GM12878 (cell line): Measurements from ENCODE around the gene COBLL1. TPM values are rescaled to one million over a fixed set of nuclear protein-coding genes. Genes with fewer than 3 reads are reported as not detected.

Experiments used
- ATAC-seq: fragments of 200-7000 bp; cut with Tn5 transposase; 3 replicates; pipeline ENCODE4 v1.9.1; 2020; ENCODE audit warnings: mild to moderate bottlenecking, moderate library complexity
- BruUV-seq: library from RNA; stranded (reverse); fragments of 400-500 nt; replicated peaks from 2 replicates; lab custom pipeline; 2021; lab: Mats Ljungman, UMichigan
- CTCF ChIA-PET: fragments of 300-600 bp; sonication (Branson Sonifier 250); formaldehyde crosslinking; extraction: SDS; loops from one replicate; lab custom pipeline; 2021; ENCODE audit warnings: inconsistent platforms; lab: Yijun Ruan, JAX
- POLR2A ChIA-PET: fragments of 350-600 bp; formaldehyde crosslinking; extraction: SDS; loops from one replicate; lab custom pipeline; 2021; ENCODE audit warnings: inconsistent platforms; lab: Charles Lee
- RAD21 ChIA-PET: fragments of 300-600 bp; sonication (Branson Sonifier 250); formaldehyde crosslinking; loops from one replicate; lab custom pipeline; 2023; ENCODE audit warnings: antibody characterized with exemption; ENCODE audit not compliant: unreplicated experiment; lab: Charles Lee
- SMC1A ChIA-PET: fragments of 300-600 bp; sonication (Branson Sonifier 250); formaldehyde crosslinking; loops from one replicate; lab custom pipeline; 2023; ENCODE audit not compliant: unreplicated experiment, uncharacterized antibody; lab: Charles Lee
- DNase-seq: peaks from one replicate; pipeline ENCODE4 v3.0.0-alpha.2; 2011; ENCODE audit warnings: low read depth, low spot score
- FAIRE-seq: peaks from 3 replicates; lab custom pipeline; 2011; peaks lifted over from hg19 to GRCh38; lab: Jason Lieb, UNC
- H2AFZ ChIP-seq: 2 replicates; pipeline ENCODE4 v1.6.0; 2011; ENCODE audit warnings: low read depth, low read length, control low read depth; ENCODE audit not compliant: control insufficient read depth
- H3K27ac ChIP-seq: 2 replicates; pipeline ENCODE4 v1.5.1; 2011; ENCODE audit warnings: control low read depth; ENCODE audit not compliant: control insufficient read depth, insufficient read depth
- H3K27me3 ChIP-seq, 2 experiments: replicated peaks in 1 of 2; 2 replicates each; pipeline versions ENCODE4 v1.6.0 to v1.6.1; 2011; ENCODE audit warnings: low read length in 1 of 2; ENCODE audit not compliant: control insufficient read depth in 2 of 2, insufficient read depth in 2 of 2
- H3K36me3 ChIP-seq, 2 experiments: 2 replicates each; pipeline ENCODE4 v1.5.1; 2011; ENCODE audit warnings: low read length in 1 of 2; ENCODE audit not compliant: control insufficient read depth in 2 of 2, insufficient read depth in 2 of 2
- H3K4me1 ChIP-seq: 2 replicates; pipeline ENCODE4 v1.6.1; 2011; ENCODE audit warnings: mild to moderate bottlenecking, low read length, moderate library complexity, mixed read lengths; ENCODE audit not compliant: control insufficient read depth, insufficient read depth
- H3K4me2 ChIP-seq: 2 replicates; pipeline ENCODE4 v1.6.0; 2011; ENCODE audit warnings: control low read depth; ENCODE audit not compliant: control insufficient read depth, insufficient read depth
- H3K4me3 ChIP-seq: fragments of 200-600 bp; sonication (generic); 2 replicates; pipeline ENCODE4 v1.5.1; 2016
- H3K79me2 ChIP-seq: 2 replicates; pipeline ENCODE4 v1.6.0; 2011; ENCODE audit warnings: low read length; ENCODE audit not compliant: control insufficient read depth, insufficient read depth
- H3K9ac ChIP-seq: 2 replicates; pipeline ENCODE4 v1.8.0; 2011; ENCODE audit warnings: low read length, control low read depth, mixed read lengths; ENCODE audit not compliant: control insufficient read depth, insufficient read depth
- H3K9me3 ChIP-seq: replicated peaks from 3 replicates; pipeline ENCODE4 v1.5.1; 2011; ENCODE audit warnings: mild to moderate bottlenecking, low read length; ENCODE audit not compliant: control insufficient read depth, insufficient read depth
- H4K20me1 ChIP-seq: 2 replicates; pipeline ENCODE4 v1.6.0; 2011; ENCODE audit not compliant: control insufficient read depth, insufficient read depth
- ATF3 ChIP-seq: IDR thresholded peaks from 2 replicates; pipeline ENCODE4 v1.6.1; 2011; ENCODE audit warnings: low read depth, mild to moderate bottlenecking, low read length, moderate library complexity, borderline replicate concordance; ENCODE audit errors: extremely low read depth
- BRCA1 ChIP-seq: IDR thresholded peaks from 2 replicates; pipeline ENCODE4 v1.6.1; 2011; ENCODE audit warnings: low read depth, low read length, improper control_type of control experiment
- CUX1 ChIP-seq: IDR thresholded peaks from 2 replicates; pipeline ENCODE4 v1.6.1; 2012; ENCODE audit warnings: improper control_type of control experiment, low read depth, low read length; ENCODE audit not compliant: insufficient replicate concordance
- KDM1A ChIP-seq: fragments of 200-600 bp; sonication (generic); IDR thresholded peaks from 2 replicates; pipeline ENCODE4 v1.6.1; 2016; ENCODE audit warnings: borderline replicate concordance
- MTA2 ChIP-seq: fragments of 450-650 bp; IDR thresholded peaks from 2 replicates; pipeline ENCODE4 v1.6.1; 2016; ENCODE audit warnings: low read depth, mild to moderate bottlenecking, moderate library complexity
- MYC ChIP-seq: IDR thresholded peaks from 2 replicates; pipeline ENCODE4 v1.6.1; 2011; ENCODE audit warnings: mild to moderate bottlenecking, low read length, moderate library complexity, inconsistent platforms; ENCODE audit not compliant: insufficient read depth, insufficient replicate concordance, insufficient read length, severe bottlenecking
- NBN ChIP-seq: fragments of 450-650 bp; IDR thresholded peaks from 2 replicates; pipeline ENCODE4 v1.6.1; 2016
- NKRF ChIP-seq: fragments of 450-650 bp; conservative IDR thresholded peaks from 2 replicates; pipeline ENCODE4 v1.6.1; 2017; ENCODE audit warnings: mild to moderate bottlenecking, moderate library complexity
- SMAD5 ChIP-seq: IDR thresholded peaks from 2 replicates; pipeline ENCODE4 v1.6.1; 2016; ENCODE audit warnings: antibody characterized with exemption, low read depth
- WRNIP1 ChIP-seq: IDR thresholded peaks from 2 replicates; pipeline ENCODE4 v1.6.1; 2011; ENCODE audit warnings: low read depth, low read length, improper control_type of control experiment, borderline replicate concordance
- WGBS: methylation state at CpG from one replicate; pipeline ENCODE4 v1.1.6; 2016; ENCODE audit warnings: low lambda C conversion rate; ENCODE audit not compliant: insufficient replicate concordance, insufficient coverage; ENCODE audit errors: missing lambda C conversion rate; 5-methylcytosine and 5-hydroxymethylcytosine counted together
- in situ Hi-C: fragments of 300-500 bp; cut with MboI; formaldehyde crosslinking; loops from 9 replicates; pipeline ENCODE4 v1.14.3; 2018; ENCODE audit warnings: mixed read lengths
- intact Hi-C: fragments of 100-400 bp; cut with micrococcal nuclease; formaldehyde crosslinking; loops from one replicate; pipeline ENCODE4 v1.14.2; 2022; ENCODE audit not compliant: unreplicated experiment
- polyA plus RNA-seq, 11 experiments: library from polyadenylated mRNA; depleted of rRNA in 4 of 11; unstranded in 6 of 11; stranded (reverse) in 5 of 11; fragments of >200 nt; fragmentation: Nextera tagmentation in 4 of 11; fragmentation: Illumina TruSeq in 1 of 11; extraction: Ambion mirVana in 4 of 11; extraction: Trizol in 1 of 11; gene quantifications; 1 replicate in 1 of 11; 2 replicates in 10 of 11; pipeline versions ENCODE4 v1.2.1 to v1.2.3, GENCODE V29; 2011 to 2016; ENCODE audit warnings: inconsistent platforms in 2 of 11, missing spikeins in 2 of 11, low read depth in 1 of 11
- total RNA-seq, 4 experiments: library from RNA; depleted of rRNA in 3 of 4; stranded (reverse); fragments of >200 nt in 3 of 4; fragmentation: Illumina TruSeq in 1 of 4; extraction: Trizol in 1 of 4; gene quantifications; 2 replicates each; pipeline versions ENCODE4 v1.2.1 to v1.2.3, GENCODE V29; 2013 to 2021

The COBLL1 gene
- total and polyA plus RNA-seq, 10 of the 15 experiments (the other 5 are each of a cell fraction or from before 2014, with no cell fraction given): 0.46 TPM; not detected in 9

GRCh38 chr2:164737612-164738081 lies 104.0 kb downstream of the COBLL1 start (continued):
- no peak for TF ChIP-seq MYC
- no peak for TF ChIP-seq BRCA1
- no peak for TF ChIP-seq NBN
- no peak for TF ChIP-seq SMAD5

- Histone ChIP-seq H3K9me3 (no peaks in the 10 kb centered on the region), H3K4me3 (no peak overlapping the region), H3K27ac (no peak overlapping the region), H3K4me1 (no peaks in the 10 kb centered on the region), H3K4me2 (no peak overlapping the region), H3K79me2 (no peaks in the 10 kb centered on the region), H3K27me3 (no peaks in the 10 kb centered on the region; a peak in 1 of 4 replicates), H2AFZ (no peak overlapping the region), H3K9ac (no peak overlapping the region), H4K20me1 (no peaks in the 10 kb centered on the region), H3K36me3 (no peaks in the 10 kb centered on the region)
- in situ Hi-C loops: no loop called here
- ATAC-seq (no peak), DNase-seq (no peak), FAIRE-seq (no peak)
- intact Hi-C loops: loop anchor here (5.0 to 10.0 kb wide), 2 partner anchors 257 to 469 kb away; partner anchors contain the start of gene SCN3A
- WGBS: 9% methylated on average over 4 of the region's 4 CpGs
- ChIA-PET POLR2A (no interaction called here), RAD21 (no interaction called here), SMC1A (interaction anchor here (1.4 kb wide), 1 partner anchor 258 kb away, joined by 3 read pairs; no protein-coding TSS in a partner anchor), CTCF (interaction anchor here (0.7 to 1.8 kb wide), 2 partner anchors 477 to 1568 kb away, joined by 3 to 4 read pairs; no protein-coding TSS in a partner anchor)
- BruUV-seq: no TSS peak
- TF ChIP-seq KDM1A (no peak), CUX1 (no peak), WRNIP1 (no peak), SMAD5 (no peak), NKRF (no peak), ATF3 (no peak), MTA2 (no peak)
Measured at GRCh38 chr2:164735309-164735919, 106.2 kb downstream of the COBLL1 start.
